ENCODE data around the gene CDK2AP2. TPM values are rescaled to one million over a fixed set of nuclear protein-coding genes. Genes with fewer than 3 reads are reported as not detected.

CDK2AP2 gene
- total and polyA plus RNA-seq, 2 donors (not counting 3 experiments of a cell fraction or from before 2014, with no cell fraction given), result 81.2 to 143 TPM

- no peak overlapping the region for H3K27ac ChIP-seq (ENCODE audit: insufficient read depth, low read depth, low read length)
- intact Hi-C loops (cut with micrococcal nuclease), result loop anchor here (10.0 kb wide), 1 partner anchor 237 kb away; the partner anchor contains the start of gene GRK2
- DNase-seq (ENCODE audit: low read depth, low spot score), result no peak
Measured at GRCh38 chr11:67501854-67502253, 6.1 kb downstream of the CDK2AP2 start.

GRCh38 chr11:67500831-67501715 is 6.9 kb downstream of the CDK2AP2 start:
- no peak overlapping the region for H3K4me2 ChIP-seq (ENCODE audit: insufficient read depth, low read length)
- CTCF ChIA-PET, result interaction anchor here (0.6 kb wide), 1 partner anchor 119 kb away, joined by 5 read pairs; no protein-coding TSS in a partner anchor

More at GRCh38 chr11:67501854-67502253, 6.1 kb downstream of the CDK2AP2 start:
- Histone ChIP-seq H3K4me3 (replicated peaks in 1 of 3; ENCODE audit: insufficient read depth in 1 of 3, low read depth in 1 of 3, low read length in 3 of 3) (no peak overlapping the region), H3K4me2 (ENCODE audit: insufficient read depth, low read length) (no peak overlapping the region), H3K9ac (replicated peaks; ENCODE audit: extremely low read depth, insufficient read depth, low read length) (no peak overlapping the region), H3K27me3 (ENCODE audit: control insufficient read depth in 2 of 2, insufficient read depth in 2 of 2, low read length in 2 of 2) (no peaks in the 10 kb centered on the region), H3K36me3 (ENCODE audit: control insufficient read depth in 2 of 2, extremely low read depth in 1 of 2, insufficient read depth in 2 of 2, low read length in 2 of 2) (peaks cover 0 to 4% of the 10 kb centered on the region in 2 experiments), H3K4me1 (ENCODE audit: control insufficient read depth, extremely low read depth, insufficient read depth, low read length) (peaks cover 23% of the 10 kb centered on the region), H2AFZ (ENCODE audit: low read depth, low read length) (no peak overlapping the region), H3K79me2 (ENCODE audit: control insufficient read depth, insufficient read depth, low read length) (peaks cover 5% of the 10 kb centered on the region), H3K9me1 (replicated peaks; ENCODE audit: control insufficient read depth, extremely low read depth, insufficient read depth, low read length) (no peaks in the 10 kb centered on the region), H3K9me3 (replicated peaks; ENCODE audit: control insufficient read depth, insufficient read depth, low read length) (no peaks in the 10 kb centered on the region), H4K20me1 (replicated peaks; ENCODE audit: control insufficient read depth, extremely low read depth, insufficient read depth, low read length) (no peaks in the 10 kb centered on the region)
- BruUV-seq (replicated peaks), result no TSS peak
- no peak for FAIRE-seq
- dilution Hi-C loops (cut with MboI; ENCODE audit: extremely low pct_ligation_motif_present, low sequenced_read_pairs), result no loop called here
- TF ChIP-seq MYC (IDR thresholded peaks at IDR 0.05; ENCODE audit: low read depth, low read length), result no peak
- ChIA-PET POLR2A (no interaction called here), CTCF (no interaction called here)

More at GRCh38 chr11:67500831-67501715, 6.9 kb downstream of the CDK2AP2 start:
- no TSS peak for BruUV-seq (replicated peaks)
- intact Hi-C loops (cut with micrococcal nuclease) (loop anchor here (10.0 kb wide), 1 partner anchor 236 kb away; the partner anchor contains the start of gene GRK2), dilution Hi-C loops (cut with MboI; ENCODE audit: extremely low pct_ligation_motif_present, low sequenced_read_pairs) (no loop called here)
- no peaks in the 10 kb centered on the region for H3K9me1 ChIP-seq (replicated peaks; ENCODE audit: control insufficient read depth, extremely low read depth, insufficient read depth, low read length)
- H4K20me1 ChIP-seq (replicated peaks; ENCODE audit: control insufficient read depth, extremely low read depth, insufficient read depth, low read length), result no peaks in the 10 kb centered on the region
- H3K9ac ChIP-seq (replicated peaks; ENCODE audit: extremely low read depth, insufficient read depth, low read length), result no peak overlapping the region
- no peak overlapping the region for H2AFZ ChIP-seq (ENCODE audit: low read depth, low read length)
- H3K27ac ChIP-seq (ENCODE audit: insufficient read depth, low read depth, low read length), result no peak overlapping the region
- H3K4me1 ChIP-seq (ENCODE audit: control insufficient read depth, extremely low read depth, insufficient read depth, low read length), result peaks cover 16% of the 10 kb centered on the region
- H3K79me2 ChIP-seq (ENCODE audit: control insufficient read depth, insufficient read depth, low read length), result no peaks in the 10 kb centered on the region
- no peak for DNase-seq (ENCODE audit: low read depth, low spot score)
- POLR2A ChIA-PET, result no interaction called here
- H3K4me3 ChIP-seq (replicated peaks in 1 of 3; ENCODE audit: insufficient read depth in 1 of 3, low read depth in 1 of 3, low read length in 3 of 3), result no peak overlapping the region
- H3K36me3 ChIP-seq (ENCODE audit: control insufficient read depth in 2 of 2, extremely low read depth in 1 of 2, insufficient read depth in 2 of 2, low read length in 2 of 2), result no peaks in the 10 kb centered on the region
- TF ChIP-seq GATA2 (IDR thresholded peaks at IDR 0.05; ENCODE audit: insufficient read depth, insufficient read length, low read depth, low read length), result no peak
- no peak for TF ChIP-seq POLR2AphosphoS5 (IDR thresholded peaks at IDR 0.05; ENCODE audit: insufficient read depth, low read depth, low read length)
- no peak for TF ChIP-seq EZH2 (IDR thresholded peaks at IDR 0.05; ENCODE audit: borderline replicate concordance, low read depth, low read length, severe bottlenecking)
- no peak for TF ChIP-seq CTCF (IDR thresholded peaks at IDR 0.05; ENCODE audit: extremely low read depth in 1 of 2, insufficient read depth in 1 of 2, low read depth in 1 of 2, low read length in 2 of 2)
- TF ChIP-seq JUN (IDR thresholded peaks at IDR 0.05; ENCODE audit: borderline replicate concordance, insufficient read depth, insufficient read length, low read depth), result no peak
- no peak for TF ChIP-seq POLR2A (IDR thresholded peaks at IDR 0.05; ENCODE audit: low read depth, low read length)
- no peak for TF ChIP-seq FOS (IDR thresholded peaks at IDR 0.05; ENCODE audit: borderline replicate concordance, insufficient read depth, low read length)
- TF ChIP-seq MAX (IDR thresholded peaks at IDR 0.05; ENCODE audit: insufficient read depth, insufficient read length), result no peak
- TF ChIP-seq MYC (IDR thresholded peaks at IDR 0.05; ENCODE audit: low read depth, low read length), result no peak
- H3K27me3 ChIP-seq (ENCODE audit: control insufficient read depth in 2 of 2, insufficient read depth in 2 of 2, low read length in 2 of 2), result no peaks in the 10 kb centered on the region
- no peaks in the 10 kb centered on the region for H3K9me3 ChIP-seq (replicated peaks; ENCODE audit: control insufficient read depth, insufficient read depth, low read length)
- FAIRE-seq, result no peak

Measured in endothelial cell of umbilical vein (primary cell).